ENCODE data around the gene ALKBH4.
"Not testable (repeated sequence)": the region's sequence is repeated elsewhere in the genome, so short reads cannot be mapped to it uniquely, and the experiment has no call there.

The ALKBH4 gene

GRCh38 chr7:102429141-102429899 is 35.3 kb downstream of the ALKBH4 start:
- FAIRE-seq (no peak), DNase-seq (ENCODE audit: low spot score) (no peak)

- FAIRE-seq (no peak), DNase-seq (ENCODE audit: low spot score) (no peak)
Measured at GRCh38 chr7:102427019-102427405, 37.7 kb downstream of the ALKBH4 start.

DNA sequence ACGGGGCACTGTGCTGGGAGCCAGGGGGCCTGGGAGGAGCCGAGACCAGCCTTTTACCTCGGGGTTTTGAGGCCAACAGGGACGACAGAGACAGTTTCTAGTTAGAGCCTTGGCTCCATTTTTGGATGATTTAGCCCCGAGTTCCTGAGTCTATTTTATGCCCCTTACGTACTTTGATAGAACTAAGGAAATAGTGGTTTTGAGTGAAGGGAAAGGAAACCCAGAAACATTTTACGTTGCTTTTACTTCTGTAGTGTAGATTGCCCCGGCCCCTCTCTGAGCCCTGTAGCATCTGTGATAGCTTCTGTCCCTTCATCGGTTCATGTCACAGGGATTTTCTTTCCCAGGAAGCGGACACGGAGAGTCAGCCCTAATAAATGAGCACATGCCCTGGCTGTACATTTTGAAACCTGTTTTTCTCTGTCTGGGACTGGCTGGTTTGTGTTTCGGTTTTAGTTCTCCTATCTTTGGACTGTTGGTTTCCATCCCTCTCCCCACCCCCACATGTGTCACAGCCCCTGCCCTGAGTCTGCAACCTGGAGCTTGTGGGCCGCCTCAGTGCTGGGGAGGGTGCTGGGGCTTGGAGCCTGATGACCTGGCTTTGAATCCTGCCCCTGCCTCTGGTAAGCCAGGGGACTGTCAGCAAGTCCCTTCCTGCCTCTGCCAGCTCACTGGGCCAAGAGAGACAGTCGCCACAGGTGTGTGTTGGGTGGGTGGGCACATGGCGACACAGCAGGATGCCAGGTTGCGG is 38.2 kb downstream of the ALKBH4 start:
- DNase-seq (ENCODE audit: low spot score): no peak
- no peak for FAIRE-seq

DNA sequence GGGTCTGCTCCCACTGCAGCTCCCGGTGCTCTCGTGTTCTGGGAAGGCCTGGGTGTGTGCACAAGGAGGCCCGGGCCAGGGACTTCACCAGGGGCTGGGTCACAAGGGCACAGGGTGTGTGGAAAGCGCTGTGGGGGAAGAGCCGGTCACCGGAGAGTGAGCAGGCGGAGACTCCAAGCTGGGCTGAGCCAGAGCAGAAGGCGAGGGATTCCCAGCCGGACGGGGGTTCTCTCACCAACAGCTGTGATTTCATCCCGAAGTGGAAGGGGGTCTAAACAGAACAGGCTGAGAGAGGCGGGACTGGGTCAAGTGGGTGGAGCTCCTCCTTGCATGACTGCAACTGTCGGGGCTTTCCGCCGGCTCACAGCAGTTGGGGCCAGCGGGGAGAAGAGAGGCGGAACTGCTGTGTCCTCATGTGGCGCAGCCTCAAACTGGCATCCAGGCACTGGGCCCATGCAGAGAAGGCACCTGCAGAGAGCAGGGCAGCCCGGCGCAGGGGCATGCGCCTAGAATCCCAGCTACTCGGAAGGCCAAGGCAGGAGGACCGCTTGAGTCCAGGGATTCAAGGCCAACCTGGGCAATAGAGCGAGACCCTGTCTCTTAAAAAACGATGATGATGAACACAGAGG is 38.9 kb downstream of the ALKBH4 start:
- DNase-seq (ENCODE audit: low spot score): no peak
- no peak for FAIRE-seq

- no peak for FAIRE-seq
- no peak for DNase-seq (ENCODE audit: low spot score)
Measured at GRCh38 chr7:102424787-102425218, 39.9 kb downstream of the ALKBH4 start.

GRCh38 chr7:102424129-102424551 is 40.5 kb downstream of the ALKBH4 start:
- DNase-seq (ENCODE audit: low spot score): no peak
- FAIRE-seq: no peak

DNA sequence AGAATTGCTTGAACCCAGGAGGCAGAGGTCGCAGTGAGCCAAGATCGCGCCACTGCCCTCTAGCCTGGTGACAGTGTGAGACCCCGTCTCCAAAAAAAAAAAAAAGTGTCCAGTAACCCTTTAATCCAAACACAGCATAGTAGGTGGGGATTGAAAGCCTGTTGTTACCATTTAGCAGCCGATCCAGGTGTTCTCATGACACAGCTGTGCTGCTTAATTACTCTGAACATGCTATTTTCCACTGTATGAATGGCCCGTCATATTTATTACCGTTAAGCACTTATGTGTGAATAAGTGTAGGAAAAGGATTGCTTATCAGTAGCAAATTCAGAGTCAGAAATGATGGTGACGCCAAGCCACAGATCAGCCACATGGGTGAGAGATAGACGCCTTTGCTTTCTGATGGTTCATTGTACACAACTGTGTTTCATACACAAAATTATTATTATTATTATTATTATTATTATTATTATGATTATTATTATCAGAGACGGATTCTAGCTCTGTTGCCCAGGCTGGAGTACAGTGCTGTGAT is 42.9 kb downstream of the ALKBH4 start:
- FAIRE-seq (no peak), DNase-seq (ENCODE audit: low spot score) (no peak)

DNA sequence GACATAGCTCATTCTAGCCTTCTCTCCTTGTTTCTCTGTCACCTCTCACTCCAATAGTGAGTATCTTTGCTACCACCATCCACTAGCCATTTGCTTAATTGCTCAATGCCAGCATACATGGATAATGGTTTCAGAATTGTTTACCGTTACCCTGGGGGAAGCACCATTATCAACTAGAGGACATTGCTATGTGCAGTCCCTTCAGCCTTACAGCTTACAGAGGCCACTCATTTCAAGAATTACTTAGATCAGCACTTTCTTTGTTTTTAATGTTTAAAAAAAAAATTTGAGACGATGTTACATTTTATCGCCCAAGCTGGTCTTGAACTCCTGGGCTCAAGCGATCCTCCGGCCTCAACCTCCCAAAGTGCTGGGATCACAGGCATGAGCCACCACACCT is 46.1 kb downstream of the ALKBH4 start:
- DNase-seq (ENCODE audit: low spot score) (no peak), FAIRE-seq (no peak)

DNA sequence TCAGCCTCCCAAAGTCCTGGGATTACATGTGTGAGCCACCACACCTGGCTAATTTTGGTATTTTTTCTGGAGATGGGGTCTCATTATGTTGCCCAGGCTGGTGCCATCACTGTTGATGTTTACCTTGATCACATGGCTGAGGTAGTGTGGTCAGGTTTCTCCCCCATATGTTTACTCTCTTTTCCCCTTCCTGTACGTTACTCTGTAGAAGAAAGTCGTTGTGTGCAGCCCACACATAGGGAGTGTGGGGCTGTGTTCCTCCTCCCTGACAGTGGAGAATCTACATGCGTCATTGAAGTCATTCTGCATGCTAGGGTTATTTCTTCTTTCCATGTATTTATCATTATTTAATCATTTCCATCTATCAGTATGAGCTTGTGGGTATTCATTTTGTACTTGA is 47.6 kb downstream of the ALKBH4 start:
- no peak for DNase-seq (ENCODE audit: low spot score)
- FAIRE-seq: no peak

DNA sequence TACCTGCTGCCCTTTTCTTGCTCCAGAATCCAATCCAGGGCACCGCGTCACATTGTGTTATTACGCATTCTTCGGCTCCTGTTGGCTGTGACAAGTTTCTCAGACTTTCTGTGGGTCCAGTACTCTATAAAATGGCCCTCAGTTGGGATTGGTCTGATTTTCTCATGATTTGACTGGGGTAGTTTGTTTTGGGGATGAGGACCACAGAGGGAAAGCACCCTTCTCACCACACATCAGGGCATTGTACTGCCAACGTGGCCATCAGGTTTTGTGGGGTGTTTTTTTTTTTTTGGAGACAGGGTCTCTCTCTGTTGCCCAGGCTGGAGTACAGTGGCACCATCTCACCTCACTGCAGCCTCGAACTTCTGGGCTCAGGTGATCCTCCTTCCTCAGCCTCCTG is 48.3 kb downstream of the ALKBH4 start:
- no peak for FAIRE-seq

DNA sequence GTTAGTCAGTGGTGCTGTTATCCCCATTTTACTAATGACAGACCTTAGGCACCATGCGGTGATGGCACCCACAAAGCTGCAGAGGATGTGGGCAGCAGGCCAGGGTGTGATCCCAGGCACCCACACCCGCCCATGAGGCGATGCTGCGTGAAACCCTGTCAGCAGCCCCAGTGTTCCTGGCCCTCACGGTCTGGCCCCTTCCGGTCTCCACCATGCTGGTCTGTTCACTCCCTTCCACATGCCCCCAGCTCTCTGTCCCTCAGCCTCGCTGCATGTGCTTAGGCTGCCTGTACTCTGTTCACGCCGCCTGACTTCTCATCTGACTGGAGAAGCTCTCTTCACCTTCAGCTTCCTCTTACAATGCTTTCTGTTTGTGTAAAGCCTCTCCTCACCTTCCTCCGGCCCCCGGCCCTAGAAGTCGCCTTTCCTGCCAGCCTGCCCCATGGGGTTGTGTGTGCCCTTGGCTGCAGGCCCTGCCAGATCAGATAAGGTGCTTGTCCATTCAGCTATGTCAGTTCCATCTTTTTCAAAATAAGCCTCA is 48.9 kb downstream of the ALKBH4 start:
- FAIRE-seq: no peak
- DNase-seq (ENCODE audit: low spot score): no peak

More for the DNA sequence above, 48.3 kb downstream of the ALKBH4 start:
- DNase-seq (ENCODE audit: low spot score): no peak

DNA sequence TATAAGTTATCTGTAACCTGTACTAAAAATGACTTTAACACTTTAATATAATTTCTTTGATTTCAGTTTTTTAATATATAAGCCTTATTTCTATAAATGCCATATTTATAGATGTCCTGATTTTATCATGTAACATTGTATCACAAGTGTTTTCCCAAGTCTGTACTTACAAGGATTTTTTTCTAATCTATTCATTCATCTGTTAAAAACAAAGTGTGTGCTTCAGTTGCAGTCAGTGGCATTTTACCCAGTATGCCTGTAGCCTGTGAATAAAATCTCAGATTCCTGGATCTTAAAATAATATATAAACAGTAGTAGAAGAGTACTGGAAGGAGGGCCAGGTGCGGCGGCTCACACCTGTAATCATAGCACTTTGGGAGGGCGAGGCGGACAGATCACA is 51.1 kb downstream of the ALKBH4 start:
- FAIRE-seq: no peak

GRCh38 chr7:102413091-102413490 is 51.6 kb downstream of the ALKBH4 start:
- no peak for FAIRE-seq

More for the DNA sequence above, 51.1 kb downstream of the ALKBH4 start:
- no peak for DNase-seq (ENCODE audit: low spot score)

DNA sequence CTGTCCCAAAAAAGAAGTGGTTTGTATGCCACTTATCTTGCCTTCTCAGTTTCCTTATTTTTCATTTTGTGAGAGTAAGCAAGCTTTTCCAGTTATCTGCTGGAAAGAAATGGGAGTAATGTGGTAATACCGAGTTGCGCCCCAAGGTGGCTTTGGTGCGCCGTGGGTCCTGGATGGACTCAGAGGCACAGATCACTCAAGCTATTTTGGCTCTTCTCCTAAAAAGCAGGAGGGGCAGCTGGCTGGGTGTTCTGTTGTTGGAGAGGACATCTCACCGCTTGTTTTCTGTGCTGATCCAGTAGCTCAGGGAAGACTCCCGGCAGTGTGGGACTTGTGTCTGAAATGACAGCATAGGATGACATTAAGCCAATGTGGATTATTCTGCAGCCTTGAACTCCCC is 52.1 kb downstream of the ALKBH4 start:
- DNase-seq (ENCODE audit: low spot score) (no peak), FAIRE-seq (no peak)

More at GRCh38 chr7:102413091-102413490, 51.6 kb downstream of the ALKBH4 start:
- DNase-seq (ENCODE audit: low spot score): no peak

DNA sequence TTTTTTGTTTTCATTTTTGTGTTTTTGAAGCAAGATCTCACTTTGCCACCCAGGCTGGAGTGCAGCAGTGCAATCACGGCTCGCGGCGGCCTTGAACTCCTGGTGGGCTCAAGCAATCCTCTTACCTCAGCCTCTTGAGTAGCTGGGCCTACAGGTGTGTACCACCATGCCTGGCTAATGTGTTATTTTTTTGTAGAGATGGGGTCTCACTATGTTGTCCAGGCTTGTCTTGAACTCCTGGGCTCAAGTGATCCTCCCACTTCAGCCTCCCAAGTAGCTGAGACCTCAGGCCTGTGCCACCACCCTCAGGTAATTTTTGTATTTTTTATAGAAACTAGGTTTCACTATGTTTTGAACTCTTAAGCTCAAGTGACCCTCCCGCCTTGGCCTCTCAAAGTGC is 53.7 kb downstream of the ALKBH4 start:
- no peak for FAIRE-seq
- DNase-seq (ENCODE audit: low spot score): no peak

- FAIRE-seq (no peak), DNase-seq (ENCODE audit: low spot score) (no peak)
Measured at GRCh38 chr7:102410123-102410522, 54.5 kb downstream of the ALKBH4 start.

- no peak for FAIRE-seq
- DNase-seq (ENCODE audit: low spot score): no peak
Measured at GRCh38 chr7:102409340-102409739, 55.3 kb downstream of the ALKBH4 start.

GRCh38 chr7:102408530-102408929 is 56.1 kb downstream of the ALKBH4 start:
- DNase-seq (ENCODE audit: low spot score); FAIRE-seq: not testable (repeated sequence)

DNA sequence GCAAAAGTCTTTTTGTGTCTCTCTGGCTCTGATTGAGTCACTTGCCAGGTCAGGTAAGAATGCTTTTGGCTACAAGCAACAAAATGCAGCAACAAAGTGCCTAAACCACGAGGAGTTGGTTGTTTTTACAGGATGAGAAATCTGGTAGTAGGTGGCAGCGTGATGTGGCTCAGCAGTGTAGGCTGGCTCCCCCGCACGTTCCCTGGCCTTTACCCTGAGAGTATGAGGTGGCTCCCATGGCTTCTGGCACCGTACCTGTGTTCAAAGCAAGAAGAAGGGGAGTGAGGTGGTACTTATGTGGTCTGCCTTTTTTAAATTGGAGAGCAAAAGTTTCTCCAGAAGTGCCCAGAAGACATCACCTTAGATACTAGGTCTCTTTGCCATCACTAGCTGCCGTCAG is 56.8 kb downstream of the ALKBH4 start:
- FAIRE-seq (no peak), DNase-seq (ENCODE audit: low spot score) (no peak)

Measured in urothelium cell line (cell line).